ENCODE data around the gene ENTPD2.

DNA sequence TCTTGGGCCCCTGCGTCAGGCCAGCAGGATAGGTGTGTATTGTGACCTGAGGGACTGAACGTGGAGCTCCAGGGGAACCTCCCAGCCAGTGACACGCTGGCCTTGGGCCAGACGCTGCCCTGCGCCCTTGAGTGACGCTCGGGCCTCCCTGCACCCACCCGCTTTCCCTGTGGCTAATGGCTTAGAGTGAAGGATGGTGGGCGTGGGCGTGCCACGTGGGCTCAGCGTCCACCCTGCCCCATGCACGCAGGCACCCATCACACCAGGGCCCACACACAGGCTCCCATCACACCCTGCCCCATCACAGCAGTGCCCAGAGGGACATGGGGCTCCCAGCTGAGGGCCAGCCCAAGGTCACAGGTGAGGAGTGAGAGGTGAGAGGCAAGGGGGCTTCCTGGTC is 16.8 kb downstream of the ENTPD2 start:
- TF ChIP-seq, protein P1, sequence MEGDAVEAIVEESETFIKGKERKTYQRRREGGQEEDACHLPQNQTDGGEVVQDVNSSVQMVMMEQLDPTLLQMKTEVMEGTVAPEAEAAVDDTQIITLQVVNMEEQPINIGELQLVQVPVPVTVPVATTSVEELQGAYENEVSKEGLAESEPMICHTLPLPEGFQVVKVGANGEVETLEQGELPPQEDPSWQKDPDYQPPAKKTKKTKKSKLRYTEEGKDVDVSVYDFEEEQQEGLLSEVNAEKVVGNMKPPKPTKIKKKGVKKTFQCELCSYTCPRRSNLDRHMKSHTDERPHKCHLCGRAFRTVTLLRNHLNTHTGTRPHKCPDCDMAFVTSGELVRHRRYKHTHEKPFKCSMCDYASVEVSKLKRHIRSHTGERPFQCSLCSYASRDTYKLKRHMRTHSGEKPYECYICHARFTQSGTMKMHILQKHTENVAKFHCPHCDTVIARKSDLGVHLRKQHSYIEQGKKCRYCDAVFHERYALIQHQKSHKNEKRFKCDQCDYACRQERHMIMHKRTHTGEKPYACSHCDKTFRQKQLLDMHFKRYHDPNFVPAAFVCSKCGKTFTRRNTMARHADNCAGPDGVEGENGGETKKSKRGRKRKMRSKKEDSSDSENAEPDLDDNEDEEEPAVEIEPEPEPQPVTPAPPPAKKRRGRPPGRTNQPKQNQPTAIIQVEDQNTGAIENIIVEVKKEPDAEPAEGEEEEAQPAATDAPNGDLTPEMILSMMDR (IDR thresholded peaks at IDR 0.05): no peak
- TF ChIP-seq POLR2A (IDR thresholded peaks at IDR 0.05) (no peak), EP300 (IDR thresholded peaks at IDR 0.05; ENCODE audit: low read depth) (no peak), POLR2AphosphoS5 (IDR thresholded peaks at IDR 0.05) (no peak)

Measured in transverse colon (tissue), 4 donors.